GM18873 (cell line): ENCODE results near the gene IFT122.
"Not testable (repeated sequence)": the region's sequence is repeated elsewhere in the genome, so short reads cannot be mapped to it uniquely, and the experiment has no call there.

Source experiments
- ATAC-seq: cut with Tn5 transposase; IDR thresholded peaks from one replicate; pipeline ENCODE4 v1.9.1; 2021; ENCODE audit warnings: mild to moderate bottlenecking, moderate library complexity, moderate number of reproducible peaks; ENCODE audit not compliant: unreplicated experiment, low FRiP score

Gene IFT122

DNA sequence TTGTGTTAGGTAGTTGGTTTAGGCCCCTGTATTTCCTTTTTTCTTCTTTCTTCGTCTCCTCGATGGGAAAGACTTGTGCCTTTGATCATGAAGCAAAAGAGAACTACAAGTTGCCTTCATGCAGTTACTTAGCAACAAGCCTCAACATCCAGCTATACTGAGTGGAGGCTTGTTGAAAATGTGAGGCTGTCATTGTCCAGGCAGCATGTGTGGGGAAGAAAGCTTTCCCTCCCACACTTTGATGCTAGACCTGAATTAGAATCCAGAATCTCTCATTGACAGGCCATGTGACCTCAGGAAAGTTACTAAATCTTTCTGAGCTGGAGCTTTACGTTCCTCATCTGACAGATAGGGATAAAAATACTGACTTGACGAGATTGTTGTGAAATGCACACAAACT lies 23.7 kb downstream of the IFT122 start:
- no peak for ATAC-seq

DNA sequence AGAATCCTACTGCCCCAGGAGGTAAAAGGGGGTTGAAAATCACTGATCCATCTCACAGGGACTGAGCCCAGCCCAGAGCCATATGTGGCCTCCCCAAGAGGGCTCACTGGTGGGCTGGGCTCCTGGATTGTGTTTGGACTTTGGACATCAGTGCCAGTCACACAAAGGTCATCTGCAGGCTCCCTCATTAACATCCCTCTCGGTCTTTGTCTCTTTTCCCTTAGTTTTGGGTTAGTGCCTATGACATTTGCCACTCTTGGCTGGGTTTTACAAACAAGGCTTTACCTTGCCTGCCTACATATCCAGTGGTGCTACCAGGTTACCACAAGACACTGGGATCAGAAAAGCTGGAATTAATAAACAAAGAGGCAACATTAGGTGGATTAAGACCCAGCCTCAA lies 27.9 kb downstream of the IFT122 start:
- no peak for ATAC-seq

GRCh38 chr3:129469026-129469425 lies 29.0 kb downstream of the IFT122 start:
- no peak for ATAC-seq

GRCh38 chr3:129470861-129471260 lies 30.8 kb downstream of the IFT122 start:
- ATAC-seq: no peak

GRCh38 chr3:129473067-129473768 lies 33.2 kb downstream of the IFT122 start:
- ATAC-seq: no peak

GRCh38 chr3:129473769-129474152 lies 33.7 kb downstream of the IFT122 start:
- ATAC-seq: no peak

GRCh38 chr3:129474984-129475804 lies 35.2 kb downstream of the IFT122 start:
- ATAC-seq: no peak

GRCh38 chr3:129475863-129476262 lies 35.8 kb downstream of the IFT122 start:
- no peak for ATAC-seq

DNA sequence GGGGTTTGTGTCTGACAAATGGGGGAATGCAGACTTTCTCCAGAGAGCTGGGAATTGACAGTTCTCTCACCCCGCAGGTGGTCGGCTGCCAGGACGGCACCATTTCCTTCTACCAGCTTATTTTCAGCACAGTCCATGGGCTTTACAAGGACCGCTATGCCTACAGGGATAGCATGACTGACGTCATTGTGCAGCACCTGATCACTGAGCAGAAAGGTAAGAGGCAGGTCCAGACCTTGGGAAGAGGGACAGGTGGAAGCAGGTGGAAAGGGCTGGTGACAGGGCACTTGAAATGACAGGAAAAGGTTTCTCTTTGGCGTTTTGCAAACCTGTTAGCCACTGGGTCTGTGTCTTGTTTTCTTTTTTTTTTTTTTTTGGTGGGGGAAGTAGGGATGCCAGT lies 36.6 kb downstream of the IFT122 start:
- no peak for ATAC-seq

- ATAC-seq: not testable (repeated sequence)
Observed at GRCh38 chr3:129481225-129481765, 41.3 kb downstream of the IFT122 start.

GRCh38 chr3:129481766-129482332 lies 41.8 kb downstream of the IFT122 start:
- no peak for ATAC-seq

- ATAC-seq: no peak
Observed at GRCh38 chr3:129482721-129483120, 42.7 kb downstream of the IFT122 start.

- no peak for ATAC-seq
Observed at GRCh38 chr3:129483870-129484269, 43.8 kb downstream of the IFT122 start.

DNA sequence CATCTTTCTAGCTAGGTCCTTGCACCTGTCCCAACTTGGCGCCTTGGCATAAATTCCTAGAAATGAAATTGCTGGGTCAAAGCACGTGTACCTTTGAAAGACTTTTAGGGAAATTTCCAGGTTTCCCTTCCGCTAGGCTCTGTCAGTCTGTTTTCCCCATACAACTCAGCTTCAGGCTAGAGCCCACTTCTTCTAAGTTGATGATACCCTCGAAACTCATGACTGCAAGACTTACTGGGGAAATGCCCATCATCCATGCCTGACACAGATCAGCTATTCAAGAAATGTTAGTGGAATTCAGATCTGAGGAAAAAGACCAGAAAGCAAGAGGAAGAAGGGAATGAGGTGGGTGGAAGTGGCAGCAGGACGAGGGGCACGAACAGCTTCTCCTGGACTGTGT lies 45.1 kb downstream of the IFT122 start:
- not testable (repeated sequence) for ATAC-seq

GRCh38 chr3:129485721-129486663 lies 46.0 kb downstream of the IFT122 start:
- ATAC-seq: no peak

- ATAC-seq: no peak
Observed at GRCh38 chr3:129486664-129487035, 46.6 kb downstream of the IFT122 start.

GRCh38 chr3:129487183-129487867 lies 47.3 kb downstream of the IFT122 start:
- ATAC-seq: no peak

DNA sequence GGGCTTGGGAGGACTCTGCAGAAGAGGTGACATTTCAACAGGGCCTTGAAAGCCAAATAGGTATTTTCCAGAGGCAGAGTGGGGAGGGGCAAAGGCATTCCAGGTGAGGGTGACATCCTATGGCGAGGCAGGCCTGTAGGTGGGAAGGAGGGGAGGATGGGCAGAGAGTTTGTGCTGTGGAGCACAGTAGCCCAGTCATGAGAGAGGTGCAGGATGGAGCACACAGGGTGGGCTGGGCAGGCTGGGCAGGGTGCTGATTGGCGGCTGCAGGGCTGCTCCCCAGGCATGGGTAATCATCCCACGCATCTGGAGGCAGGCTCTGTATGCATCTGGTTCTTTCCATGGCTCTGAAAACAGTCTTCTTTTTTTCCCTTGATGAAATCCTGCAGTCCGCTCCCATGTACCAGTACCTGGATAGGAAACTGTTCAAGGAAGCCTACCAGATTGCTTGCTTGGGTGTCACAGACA lies 47.9 kb downstream of the IFT122 start:
- ATAC-seq: not testable (repeated sequence)

DNA sequence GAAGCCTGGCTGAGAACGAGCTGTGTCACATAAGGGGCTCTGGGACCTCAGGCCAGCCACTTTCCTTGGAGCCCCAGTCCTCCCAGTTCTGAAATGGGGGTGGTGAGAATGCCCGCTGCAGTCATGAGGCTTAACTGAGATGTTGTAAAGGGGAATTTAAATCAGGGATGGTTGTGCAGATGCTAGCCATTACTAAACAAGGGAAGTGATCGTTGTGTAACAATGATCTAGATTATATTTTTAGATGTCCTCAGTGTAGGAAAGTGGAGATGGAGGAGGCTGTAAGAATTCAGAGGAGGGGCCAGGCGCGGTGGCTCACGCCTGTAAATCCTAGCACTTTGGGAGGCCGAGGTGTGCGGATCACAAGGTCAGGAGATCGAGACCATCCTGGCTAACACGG lies 49.2 kb downstream of the IFT122 start:
- not testable (repeated sequence) for ATAC-seq
